ENCODE data around the gene UBL7. TPM values are rescaled to one million over a fixed set of nuclear protein-coding genes. Genes with fewer than 3 reads are reported as not detected.

Gene UBL7
- total and polyA plus RNA-seq, 2 of the 8 experiments (the other 6 are each of a cell fraction or from before 2014, with no cell fraction given), result 71.5 to 183 TPM

GRCh38 chr15:74444106-74445062, 16.6 kb downstream of the UBL7 start (continued):
- no peak for TF ChIP-seq CHD7 (IDR thresholded peaks at IDR 0.05; ENCODE audit: insufficient replicate concordance, low read length)
- TF ChIP-seq KDM5A (IDR thresholded peaks at IDR 0.05; ENCODE audit: low read length), result no peak
- no peak for TF ChIP-seq SP1 (IDR thresholded peaks at IDR 0.05; ENCODE audit: low read depth, low read length)
- no peak for TF ChIP-seq GTF2F1 (IDR thresholded peaks at IDR 0.05; ENCODE audit: borderline replicate concordance, low read depth, low read length)
- TF ChIP-seq E2F6 (IDR thresholded peaks at IDR 0.05), result no peak
- no peak for TF ChIP-seq FOSL1 (IDR thresholded peaks at IDR 0.05; ENCODE audit: insufficient read depth, low read depth, low read length)
- no peak for TF ChIP-seq USF2 (IDR thresholded peaks at IDR 0.05; ENCODE audit: low read length)

Data from H1 (cell line).